ENCODE results near the gene TMEM131L. TPM values are rescaled to one million over a fixed set of nuclear protein-coding genes. Genes with fewer than 3 reads are reported as not detected.

TMEM131L gene
- total RNA-seq, 1 donor from 2014 or later, result 48.2 TPM

DNA sequence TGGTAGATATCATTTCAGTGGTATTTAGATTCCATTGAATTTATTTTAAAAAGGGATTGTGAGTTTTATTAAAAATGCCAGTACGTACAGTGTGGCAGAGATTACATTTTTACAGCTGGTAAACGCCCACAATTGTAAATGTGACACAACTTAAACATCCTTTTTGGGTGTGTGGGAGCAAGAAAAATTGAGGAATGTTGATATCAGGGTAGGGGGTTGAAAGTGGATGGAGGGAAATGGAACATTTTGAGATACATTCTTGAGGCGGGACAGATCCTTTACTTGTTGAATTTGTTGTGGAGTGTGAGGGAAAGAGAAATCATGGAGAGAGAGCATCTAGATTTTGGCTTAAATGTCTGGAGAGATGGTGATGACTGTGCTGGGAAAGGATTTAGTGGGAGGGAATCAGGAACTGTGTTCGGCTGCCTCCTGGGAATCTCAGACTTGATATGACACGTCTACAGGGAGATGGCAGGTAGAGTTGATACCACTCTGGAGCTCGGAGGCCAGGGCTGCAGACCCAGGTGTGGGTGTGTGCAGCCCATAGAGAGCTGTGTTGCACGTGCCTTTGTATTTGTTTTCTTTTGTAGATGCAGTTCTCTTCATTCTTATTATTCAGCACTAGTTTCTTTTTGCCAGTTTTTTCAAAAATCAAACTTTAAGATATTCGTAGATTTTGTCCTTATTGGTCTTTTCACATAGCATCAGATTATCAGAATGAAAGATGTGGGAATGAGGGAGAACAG is 10.8 kb downstream of the TMEM131L start:
- DNase-seq (ENCODE audit: low spot score), result no peak

DNA sequence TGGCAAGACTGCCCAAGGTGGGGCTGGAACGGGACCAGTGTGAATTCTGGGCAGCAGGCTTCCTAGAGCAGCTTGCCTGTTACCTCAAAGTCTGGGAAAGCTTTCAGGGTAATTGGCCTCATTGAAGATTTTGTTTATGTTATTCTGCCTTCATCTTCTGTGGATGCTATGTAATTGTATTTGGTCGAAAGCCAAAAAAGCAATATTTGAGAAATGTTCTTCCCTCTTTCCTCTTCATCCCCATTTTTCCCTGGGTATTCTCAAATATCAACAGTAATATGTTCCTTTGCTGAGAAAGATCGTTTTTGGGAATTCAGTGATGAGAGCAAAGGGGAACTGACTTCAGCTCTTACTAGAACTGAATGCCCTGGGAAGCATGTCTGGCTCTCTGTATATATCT is 12.9 kb downstream of the TMEM131L start:
- DNase-seq (ENCODE audit: low spot score), result no peak

DNA sequence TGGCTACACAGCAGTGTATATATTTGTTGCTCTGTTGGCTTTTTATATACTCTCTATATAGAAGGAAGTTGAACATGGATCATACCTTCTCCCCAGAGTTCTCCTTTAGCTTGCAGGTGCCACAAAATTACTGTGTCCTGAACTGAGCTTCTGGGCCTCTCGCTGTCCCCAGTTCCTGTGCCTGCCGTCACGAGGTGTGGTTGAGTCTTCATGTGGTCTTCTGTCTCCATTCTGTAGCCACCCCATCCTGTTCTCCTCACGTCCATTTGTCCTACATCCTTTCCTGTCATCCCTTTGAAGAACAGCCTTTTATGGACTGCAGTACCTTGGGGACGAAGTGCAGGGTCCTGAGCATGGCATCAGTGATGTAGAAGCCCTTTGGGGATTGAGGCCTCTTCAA is 14.5 kb downstream of the TMEM131L start:
- DNase-seq (ENCODE audit: low spot score), result no peak

DNA sequence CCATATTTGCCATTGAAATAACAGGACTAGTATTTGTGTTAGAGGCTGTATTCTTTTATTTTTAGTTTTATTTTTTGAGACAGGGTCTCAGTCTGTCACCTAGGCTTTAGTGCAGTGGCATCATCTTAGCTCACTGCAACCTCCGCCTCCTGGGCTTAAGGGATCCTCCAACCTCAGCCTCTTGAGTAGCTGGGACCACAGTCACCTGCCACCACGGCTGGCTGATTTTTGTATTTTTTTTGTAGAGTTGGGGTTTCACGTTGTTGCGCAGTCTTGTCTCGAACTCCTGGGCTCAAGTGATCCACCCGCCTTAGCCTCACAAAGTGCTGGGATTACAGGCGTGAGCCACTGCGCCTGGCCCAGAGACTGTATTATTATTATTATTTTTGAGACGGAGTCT is 15.3 kb downstream of the TMEM131L start:
- no peak for DNase-seq (ENCODE audit: low spot score)

DNA sequence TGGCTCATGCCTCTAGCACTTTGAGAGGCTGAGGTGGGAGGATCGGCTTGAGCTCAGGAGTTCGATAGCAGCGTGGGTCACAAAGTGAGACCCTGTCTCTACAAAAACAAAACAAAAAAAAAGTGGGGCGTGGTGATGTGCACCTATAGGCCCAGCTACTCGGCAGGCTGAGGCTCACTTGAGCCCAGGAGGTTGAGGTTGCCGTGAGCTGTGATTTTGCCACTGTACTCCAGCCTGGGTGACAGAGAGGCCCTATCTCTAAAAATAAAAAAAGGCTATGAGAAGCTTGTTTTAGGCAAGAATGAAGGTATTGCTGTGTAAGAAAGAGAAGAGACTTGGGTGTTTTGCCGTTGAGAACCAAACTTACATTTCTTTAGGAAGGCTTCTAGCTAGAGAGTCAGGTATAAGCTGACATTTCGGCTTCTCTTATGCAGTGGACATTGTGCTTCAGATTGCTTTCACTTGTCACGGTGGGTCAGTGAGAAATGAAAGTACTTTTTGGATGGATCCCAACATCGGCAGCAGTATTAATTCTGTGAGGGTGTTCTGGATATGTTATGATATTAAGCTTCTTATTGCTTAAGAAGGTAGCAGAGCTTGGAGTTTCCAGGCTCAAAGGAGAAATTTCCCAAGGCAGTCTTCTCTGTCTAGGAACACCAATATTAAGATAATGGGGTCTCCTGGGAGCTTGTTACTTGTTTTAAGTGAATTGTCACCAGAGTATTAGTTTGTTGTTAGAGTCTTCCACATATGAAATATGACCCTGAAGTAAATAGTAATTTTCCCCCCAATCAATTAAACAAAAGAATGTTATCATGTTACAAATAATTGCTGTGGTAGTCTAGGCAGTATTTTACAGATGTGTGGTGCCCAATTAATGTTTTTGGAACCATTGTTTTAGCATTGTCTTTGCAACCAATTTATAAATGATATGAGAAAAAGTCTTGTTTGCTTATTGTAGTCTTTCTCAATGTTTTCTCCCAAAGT is 17.6 kb downstream of the TMEM131L start:
- DNase-seq (ENCODE audit: low spot score), result no peak

DNA sequence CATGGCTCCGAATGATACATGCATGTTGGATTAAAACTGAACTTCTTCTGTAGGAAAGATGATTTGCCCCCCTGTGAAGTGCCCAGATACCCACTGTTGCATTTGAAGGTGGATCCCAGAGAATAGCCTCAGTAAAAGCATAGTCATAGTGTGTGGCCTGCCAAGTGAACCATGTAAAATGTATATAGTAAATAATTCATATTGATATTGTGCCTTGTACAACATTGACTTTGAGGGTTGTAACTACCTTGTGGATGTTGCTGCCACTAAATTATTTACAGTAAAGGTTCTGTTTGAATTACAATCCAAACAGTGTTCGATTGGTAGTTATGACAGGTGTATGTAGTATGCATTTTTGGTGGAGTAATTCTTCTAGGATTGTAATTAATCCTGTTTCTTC is 19.2 kb downstream of the TMEM131L start:
- DNase-seq (ENCODE audit: low spot score), result no peak

DNA sequence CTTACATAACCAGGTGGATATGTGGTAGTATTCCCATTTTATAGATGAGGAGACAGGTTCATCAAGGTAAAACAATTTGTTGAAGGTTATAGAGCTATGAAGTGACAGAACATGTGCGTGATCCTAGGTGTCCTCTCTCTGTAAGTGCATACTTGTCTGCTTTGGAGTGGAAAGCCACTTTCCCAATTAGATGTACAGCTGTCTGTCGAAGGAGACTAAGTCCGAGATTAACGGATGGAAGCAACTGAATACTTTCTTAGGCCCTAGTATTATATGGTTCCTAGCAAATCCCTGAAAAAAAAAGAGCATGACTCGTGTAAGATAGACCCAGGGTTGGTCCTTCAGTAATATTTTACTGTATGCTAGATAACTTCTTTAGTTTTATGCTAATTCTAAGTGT is 19.7 kb downstream of the TMEM131L start:
- no peak for DNase-seq (ENCODE audit: low spot score)

DNA sequence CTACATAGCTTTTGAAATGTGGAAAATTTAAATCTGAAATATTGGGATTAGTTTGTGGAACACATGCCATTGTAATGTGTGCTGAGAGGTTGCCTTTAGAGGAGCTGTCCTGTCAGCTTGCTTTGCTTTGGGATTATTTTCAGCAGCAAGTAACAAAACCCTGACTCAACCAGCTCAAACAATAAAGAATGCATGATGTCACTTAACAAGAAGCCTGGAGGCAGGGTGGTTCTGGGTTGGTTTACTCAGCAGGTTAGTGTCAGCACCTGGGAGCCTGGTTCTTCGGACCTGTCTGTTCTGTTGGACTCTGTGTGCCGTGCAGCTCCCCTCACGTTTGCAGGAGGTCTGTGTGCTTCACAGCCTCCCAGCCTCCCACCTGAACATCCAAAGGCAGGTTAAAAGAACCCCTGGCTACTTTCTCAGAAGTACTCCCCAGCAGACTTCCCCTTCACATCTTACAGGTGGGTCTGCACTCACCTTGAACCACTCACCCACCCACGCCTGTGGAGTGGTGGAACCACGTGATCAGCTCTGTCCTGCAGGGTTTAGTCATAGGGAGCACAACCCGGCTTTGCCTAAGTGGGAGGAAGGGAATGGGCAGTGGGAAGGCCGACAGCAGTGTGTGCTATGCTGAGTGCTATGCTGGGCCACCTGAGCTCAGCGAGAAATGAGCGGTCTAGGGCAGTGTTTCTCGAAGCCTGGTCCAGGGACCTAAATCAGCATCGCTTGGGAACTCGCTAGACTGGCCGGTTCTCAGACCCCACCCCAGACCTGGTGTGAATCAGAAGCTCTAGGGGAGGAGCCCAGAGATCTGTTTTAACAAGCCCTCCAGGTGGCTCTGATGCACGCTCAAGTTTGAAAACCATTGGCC is 20.4 kb downstream of the TMEM131L start:
- peak; percentile 52 for DNase-seq (ENCODE audit: low spot score)

DNA sequence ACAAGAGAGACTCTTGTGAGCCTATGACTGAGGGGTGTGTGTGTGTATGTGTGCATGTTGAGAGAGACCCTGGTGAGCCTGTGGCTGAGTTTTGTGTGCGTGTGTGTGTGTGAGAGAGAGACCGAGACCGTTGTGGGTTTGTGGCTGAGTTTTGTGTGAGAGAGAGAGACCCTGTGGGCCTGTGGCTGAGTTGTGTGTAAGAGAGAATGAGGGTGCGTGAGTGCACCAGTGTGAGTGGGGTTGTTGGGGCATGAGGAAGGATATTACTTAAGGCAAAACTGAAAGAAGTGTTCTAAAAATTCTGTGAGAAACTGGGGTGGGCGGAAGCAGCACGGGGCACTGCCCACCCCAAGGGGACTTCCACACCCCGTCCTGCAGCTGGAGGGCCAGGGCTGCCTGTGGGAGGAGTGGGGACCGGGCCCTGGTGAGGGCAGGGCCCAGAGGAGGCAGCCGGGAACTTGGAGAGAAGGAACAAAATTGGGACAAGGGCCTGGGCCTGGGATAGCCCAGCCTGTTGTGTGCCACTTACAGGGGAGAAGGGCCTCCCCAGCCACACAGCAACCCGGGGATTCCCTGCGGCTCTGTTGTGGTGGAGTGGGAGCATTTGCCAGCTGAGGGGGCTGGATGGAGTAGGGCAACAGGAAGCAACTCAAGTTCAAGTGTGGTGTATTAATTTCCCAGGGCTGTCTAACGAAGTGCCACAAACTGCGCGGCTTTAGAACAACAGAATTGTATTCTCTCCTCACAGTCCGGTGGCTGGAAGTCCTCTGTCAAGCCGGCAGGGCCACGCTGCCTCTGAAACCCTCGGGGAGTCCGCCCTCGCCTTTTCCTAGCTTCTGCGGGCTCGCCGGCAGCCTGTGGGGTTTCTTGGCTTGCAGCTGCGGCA is 22.1 kb downstream of the TMEM131L start:
- no peak for DNase-seq (ENCODE audit: low spot score)

DNA sequence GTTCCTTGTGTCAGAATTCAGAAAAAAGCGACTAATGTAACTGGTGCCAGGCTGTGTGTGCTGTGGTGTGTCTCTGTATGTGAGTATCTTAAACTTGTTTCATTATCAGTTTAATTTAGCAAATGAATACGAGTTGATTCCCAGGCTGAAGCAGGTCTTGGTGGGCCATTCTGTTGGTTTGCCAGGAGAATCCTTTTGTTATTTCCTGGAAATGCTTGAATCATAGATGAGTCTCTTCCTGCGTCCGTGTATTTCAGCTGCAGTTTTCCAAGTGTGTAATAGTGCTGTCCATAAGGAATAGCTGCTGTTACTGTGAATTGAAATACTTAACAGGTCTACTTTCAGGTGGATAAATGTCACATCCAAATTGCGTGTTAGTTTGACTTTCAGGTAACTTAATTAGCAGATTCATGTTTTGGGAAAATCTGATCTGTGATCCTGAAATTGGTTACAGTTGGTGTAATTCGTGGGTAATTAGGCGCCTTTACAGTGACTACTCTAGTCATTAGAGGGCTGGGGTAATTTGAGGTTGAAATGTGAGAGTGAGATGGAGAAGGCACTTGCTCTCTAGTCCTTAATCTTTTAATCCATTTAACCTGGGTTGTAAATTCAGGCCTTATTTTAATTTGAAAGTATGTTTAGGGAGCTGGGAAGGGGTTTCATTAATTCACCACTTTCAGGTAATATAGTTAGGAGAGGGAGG is 23.8 kb downstream of the TMEM131L start:
- no peak for DNase-seq (ENCODE audit: low spot score)

DNA sequence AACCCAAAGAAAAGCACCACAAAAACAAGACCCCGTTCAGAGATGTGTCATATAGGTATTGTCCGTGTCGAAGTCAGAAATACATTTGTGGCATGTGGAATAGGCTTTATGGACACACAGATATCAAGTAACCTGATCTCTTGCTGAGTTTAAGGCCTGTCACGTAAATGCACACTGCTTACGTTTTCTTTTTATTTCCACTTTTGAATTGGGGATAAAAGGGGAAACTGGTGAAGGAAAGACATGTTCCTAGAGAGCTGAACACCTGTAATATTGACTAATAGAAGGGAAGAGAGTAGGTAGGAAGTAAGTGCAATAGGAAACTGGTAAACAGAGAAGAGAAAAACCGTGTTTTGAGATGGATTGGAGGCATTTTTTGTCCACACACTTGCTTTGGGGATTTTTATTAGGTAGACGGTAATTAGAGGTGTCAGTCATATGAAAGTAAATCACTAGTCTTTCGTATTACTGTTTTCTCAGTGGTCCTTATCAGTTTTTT is 24.9 kb downstream of the TMEM131L start:
- no peak for DNase-seq (ENCODE audit: low spot score)

DNA sequence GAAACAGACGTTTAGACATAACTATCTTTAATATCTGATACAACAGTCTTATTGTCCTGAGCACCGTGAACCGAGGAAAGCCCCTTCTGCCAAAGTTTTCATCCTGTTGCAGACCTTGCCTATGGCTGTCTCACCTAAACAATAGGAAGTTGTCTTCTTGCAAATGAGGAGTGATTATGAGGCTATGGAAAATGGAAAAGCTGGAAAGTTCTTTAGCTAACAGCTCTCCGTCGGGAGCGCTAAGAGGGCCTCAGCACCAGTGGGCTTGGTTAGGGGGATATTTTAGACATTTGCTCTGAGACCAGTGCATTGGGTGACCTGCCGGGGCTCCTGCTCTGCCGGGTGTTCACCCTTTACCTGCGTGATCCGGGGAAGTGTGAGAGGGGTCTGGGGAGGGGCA is 28.4 kb downstream of the TMEM131L start:
- no peak for DNase-seq (ENCODE audit: low spot score)

DNA sequence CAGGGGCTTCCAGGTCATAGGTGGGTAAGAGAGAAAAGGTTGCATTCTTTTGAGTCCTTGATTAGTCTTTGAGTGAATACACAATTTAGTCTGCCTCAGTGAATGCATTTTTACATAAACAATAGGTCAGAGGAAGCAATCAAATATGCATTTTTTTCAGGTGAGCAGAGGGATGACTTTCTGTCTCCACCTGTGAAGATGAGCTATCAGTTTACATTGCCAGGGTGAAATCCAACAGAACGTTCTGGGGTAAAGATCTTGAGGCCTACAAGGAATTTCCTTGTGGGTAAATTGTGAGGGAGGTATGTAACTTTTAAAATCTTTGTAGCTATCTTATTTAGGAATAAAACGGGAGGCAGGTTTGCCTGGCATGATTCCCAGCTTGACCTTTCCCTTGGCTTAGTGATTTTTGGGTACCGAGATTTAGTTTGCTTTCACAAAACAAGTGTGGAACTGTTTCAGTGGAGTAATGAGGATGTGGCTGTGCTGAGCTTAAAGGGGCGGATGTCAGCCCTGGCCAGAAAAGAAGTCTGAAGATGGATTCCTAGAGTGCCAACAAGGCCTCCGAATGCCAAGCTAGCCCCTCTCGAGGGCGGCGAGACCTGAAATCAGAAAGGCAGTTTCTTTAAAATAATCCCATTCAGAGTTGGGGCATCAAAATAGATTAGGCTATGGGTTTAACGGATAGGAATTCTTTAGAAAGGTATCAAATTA is 29.5 kb downstream of the TMEM131L start:
- DNase-seq (ENCODE audit: low spot score), result no peak

DNA sequence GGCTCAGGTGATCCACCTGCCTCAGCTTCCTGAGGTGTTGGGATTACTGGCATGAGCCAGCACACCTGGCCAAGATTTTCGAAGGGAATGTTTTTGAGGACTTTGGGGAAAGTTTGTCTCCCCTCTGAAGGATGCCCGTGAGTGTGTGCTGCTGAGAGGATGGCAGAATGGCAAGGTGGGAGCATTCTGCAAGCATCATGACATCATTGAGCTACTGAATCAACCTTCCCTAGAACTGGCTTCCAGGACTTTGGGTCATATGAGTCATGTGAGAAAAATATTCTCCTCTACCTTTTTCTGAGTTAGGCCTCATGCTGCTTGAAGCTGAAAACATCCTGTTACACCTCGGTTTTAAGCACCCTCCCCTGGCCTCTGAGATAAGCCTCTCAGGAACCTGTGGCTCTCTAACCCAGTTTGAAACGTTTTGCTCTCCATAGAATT is 31.0 kb downstream of the TMEM131L start:
- DNase-seq (ENCODE audit: low spot score), result no peak

DNA sequence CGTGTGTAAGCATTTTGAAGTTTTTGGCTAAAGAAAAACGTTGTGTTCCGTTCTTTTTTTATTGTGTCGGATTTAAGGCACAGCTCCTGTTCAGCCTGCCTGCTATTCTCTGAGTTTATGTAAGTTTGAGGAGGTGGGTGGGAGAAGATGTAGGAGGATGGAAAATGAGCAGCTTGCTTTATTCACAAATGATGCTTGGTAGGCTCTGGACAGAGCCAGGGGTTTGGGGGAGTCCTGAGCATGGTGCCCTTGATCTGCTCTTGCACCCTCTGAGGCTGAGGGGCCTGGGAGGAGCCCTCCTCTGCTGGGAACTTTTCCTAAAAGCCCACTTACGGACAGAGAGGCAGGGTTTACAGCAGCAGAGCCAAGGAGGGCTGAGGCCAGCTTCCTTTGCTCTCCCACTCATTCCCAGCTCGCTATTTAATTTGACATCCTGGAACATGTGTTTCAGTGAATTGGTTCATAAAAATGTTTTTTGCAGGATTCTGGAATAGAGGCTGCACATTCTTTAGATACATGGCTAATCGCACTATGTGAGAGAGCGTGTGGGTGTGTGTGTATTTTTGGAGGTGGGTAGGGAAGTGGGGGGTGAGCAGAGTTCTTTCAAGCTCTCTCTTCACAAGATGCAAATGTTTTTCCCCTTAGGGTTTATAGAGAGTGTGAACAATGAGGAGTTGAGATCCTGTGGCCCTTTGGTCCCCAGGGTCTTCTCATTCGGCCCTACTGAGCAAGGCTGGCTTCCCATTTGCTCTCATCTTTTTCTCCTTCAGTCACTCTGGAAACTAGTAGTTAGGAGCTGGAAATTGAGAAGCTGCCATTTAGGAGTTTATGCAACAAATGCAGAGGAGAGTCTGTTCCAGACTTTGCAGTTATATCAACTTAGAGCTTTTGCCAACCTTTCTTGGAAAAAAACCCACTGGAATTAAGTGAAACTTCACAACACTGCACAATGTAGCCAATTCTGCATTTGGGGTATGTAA is 32.1 kb downstream of the TMEM131L start:
- DNase-seq (ENCODE audit: low spot score), result peak; percentile 77

DNA sequence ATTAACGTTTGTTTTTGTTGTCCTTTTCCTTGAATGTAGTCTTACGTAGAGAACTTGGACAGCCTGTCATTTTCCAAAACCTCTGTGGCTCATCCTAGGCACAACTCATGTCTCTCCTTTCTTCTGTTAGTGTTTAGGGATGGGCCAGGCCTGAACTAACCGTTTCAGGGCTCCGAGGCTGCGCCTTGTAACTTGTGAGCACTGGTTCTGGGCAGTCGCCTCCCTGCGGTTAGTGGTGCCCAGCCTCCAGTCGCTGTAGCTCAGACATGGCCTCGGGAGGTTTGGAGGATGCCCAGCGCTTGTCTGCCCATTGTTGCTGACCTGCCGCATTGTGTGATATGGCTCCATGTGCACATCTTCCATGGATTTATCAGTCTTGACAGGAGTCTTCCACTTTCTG is 32.8 kb downstream of the TMEM131L start:
- no peak for DNase-seq (ENCODE audit: low spot score)

DNA sequence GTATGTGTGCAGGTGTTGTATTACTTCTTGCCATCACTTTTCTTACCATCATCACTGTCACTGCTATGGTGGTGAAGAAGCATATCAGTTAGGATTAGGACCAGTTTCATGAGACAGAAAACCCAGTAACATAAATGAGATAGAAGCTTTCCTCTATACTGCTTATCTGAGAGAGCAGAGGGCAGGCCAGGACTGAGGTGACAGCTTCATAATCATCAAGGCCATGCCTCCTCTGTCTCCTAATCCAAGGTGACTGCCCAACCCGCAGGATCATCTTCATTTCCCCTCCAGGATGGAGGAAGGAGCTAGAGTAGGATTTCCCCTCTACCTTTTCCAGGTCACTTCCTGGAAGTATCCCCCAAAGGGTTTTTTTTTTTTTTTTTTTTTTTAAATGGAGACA is 35.4 kb downstream of the TMEM131L start:
- no peak for DNase-seq (ENCODE audit: low spot score)

DNA sequence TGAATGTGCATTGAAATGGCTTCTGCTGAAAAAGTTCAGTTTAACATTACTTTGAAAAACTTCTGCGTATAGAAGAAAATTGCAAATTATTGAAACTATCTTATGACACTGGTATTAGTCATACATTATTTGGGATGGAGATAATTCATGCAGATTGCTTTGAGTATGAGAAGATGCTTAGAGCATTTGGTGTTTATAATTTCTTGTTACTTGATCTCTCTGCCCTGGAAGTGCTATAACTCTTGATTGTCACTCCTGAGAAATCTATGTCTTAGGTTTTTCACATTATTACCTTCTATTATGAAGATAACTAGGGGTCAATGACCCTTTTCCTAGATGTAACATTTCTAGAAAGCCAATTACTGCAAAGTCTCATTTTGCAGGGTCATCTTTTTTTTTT is 36.4 kb downstream of the TMEM131L start:
- no peak for DNase-seq (ENCODE audit: low spot score)
